WTC11 (cell line): Measurements from ENCODE around the gene ZDHHC8. TPM values are rescaled to one million over a fixed set of nuclear protein-coding genes. Genes with fewer than 3 reads are reported as not detected.

Source experiments
- ATAC-seq: fragments of 200-7000 bp; cut with Tn5 transposase; 2 replicates; pipeline ENCODE4 v1.10.0; 2021; ENCODE audit warnings: mild to moderate bottlenecking, moderate library complexity
- CTCF ChIA-PET: fragments of 300-600 bp; sonication (Branson Sonifier 250); formaldehyde crosslinking; loops from one replicate; lab custom pipeline; 2021; ENCODE audit warnings: antibody characterized with exemption; lab: Charles Lee
- POLR2A ChIA-PET: fragments of 350-600 bp; sonication (Branson Sonifier 250); formaldehyde crosslinking; loops from one replicate; lab custom pipeline; 2021; ENCODE audit warnings: antibody characterized with exemption; lab: Charles Lee
- DNase-seq: peaks from one replicate; pipeline ENCODE4 v3.0.0; 2021; ENCODE audit warnings: low spot score
- H3K27ac Mint-ChIP-seq: 2 replicates; pipeline ENCODE4 v1.8.0; 2021; ENCODE audit warnings: mixed read lengths
- H3K27me3 Mint-ChIP-seq: 2 replicates; pipeline ENCODE4 v1.8.0; 2021; ENCODE audit warnings: low read depth, mild to moderate bottlenecking, moderate library complexity, mixed read lengths
- H3K36me3 Mint-ChIP-seq: 2 replicates; pipeline ENCODE4 v1.8.0; 2021; ENCODE audit warnings: mixed read lengths
- H3K4me1 Mint-ChIP-seq: 2 replicates; pipeline ENCODE4 v1.8.0; 2022; ENCODE audit warnings: mixed read lengths
- H3K4me3 Mint-ChIP-seq: 2 replicates; pipeline ENCODE4 v1.8.0; 2021; ENCODE audit warnings: mild to moderate bottlenecking, moderate library complexity, mixed read lengths
- H3K9me3 Mint-ChIP-seq: 2 replicates; pipeline ENCODE4 v1.8.0; 2021; ENCODE audit warnings: mixed read lengths
- ELF4 ChIP-seq: sonication (generic); formaldehyde crosslinking; IDR thresholded peaks from 2 replicates; pipeline ENCODE4 v1.8.1; 2022; ENCODE audit warnings: low read depth, mild to moderate bottlenecking, moderate library complexity, missing genetic modification reagents
- FOXP1 ChIP-seq: sonication (generic); formaldehyde crosslinking; IDR thresholded peaks from 2 replicates; pipeline ENCODE4 v1.8.0; 2022; ENCODE audit warnings: missing genetic modification reagents, mild to moderate bottlenecking, moderate library complexity, borderline replicate concordance
- HMGA2 ChIP-seq: fragments of 250-450 bp; sonication (Bioruptor Pico); IDR thresholded peaks from 2 replicates; pipeline ENCODE4 v1.4.0; 2021; ENCODE audit warnings: mild to moderate bottlenecking, moderate library complexity
- JUN ChIP-seq: sonication (generic); formaldehyde crosslinking; IDR thresholded peaks from 2 replicates; pipeline ENCODE4 v1.8.0; 2023; ENCODE audit warnings: mild to moderate bottlenecking, missing genetic modification reagents
- KAT7 ChIP-seq: sonication (generic); formaldehyde crosslinking; IDR thresholded peaks from 2 replicates; pipeline ENCODE4 v1.8.1; 2023; ENCODE audit warnings: missing genetic modification reagents, mild to moderate bottlenecking, borderline replicate concordance
- NFE2L1 ChIP-seq: sonication (generic); formaldehyde crosslinking; IDR thresholded peaks from 2 replicates; pipeline ENCODE4 v1.8.1; 2023; ENCODE audit warnings: missing genetic modification reagents
- NR2C2 ChIP-seq: sonication (generic); formaldehyde crosslinking; IDR thresholded peaks from 2 replicates; pipeline ENCODE4 v1.8.0; 2022; ENCODE audit warnings: mild to moderate bottlenecking, missing genetic modification reagents
- NR3C1 ChIP-seq: sonication (generic); formaldehyde crosslinking; conservative IDR thresholded peaks from 2 replicates; pipeline ENCODE4 v1.8.1; 2023; ENCODE audit warnings: low read depth, mild to moderate bottlenecking, missing genetic modification reagents
- OVOL2 ChIP-seq: fragments of 250-450 bp; sonication (Bioruptor Pico); IDR thresholded peaks from 2 replicates; pipeline ENCODE4 v1.9.0; 2021; ENCODE audit warnings: mild to moderate bottlenecking, borderline replicate concordance
- RELA ChIP-seq: sonication (generic); formaldehyde crosslinking; IDR thresholded peaks from 2 replicates; pipeline ENCODE4 v1.8.1; 2022; ENCODE audit warnings: missing genetic modification reagents, mild to moderate bottlenecking, borderline replicate concordance
- ZBTB21 ChIP-seq: sonication (generic); formaldehyde crosslinking; IDR thresholded peaks from 2 replicates; pipeline ENCODE4 v1.8.1; 2023; ENCODE audit warnings: mild to moderate bottlenecking, missing genetic modification reagents, borderline replicate concordance
- ZNF263 ChIP-seq: sonication (generic); formaldehyde crosslinking; IDR thresholded peaks from 2 replicates; pipeline ENCODE4 v1.8.1; 2022; ENCODE audit warnings: low read depth, mild to moderate bottlenecking, moderate library complexity, missing genetic modification reagents
- ZNF423 ChIP-seq: fragments of 250-450 bp; sonication (Bioruptor Pico); IDR thresholded peaks from 2 replicates; pipeline ENCODE4 v2.1.2; 2022; ENCODE audit warnings: mild to moderate bottlenecking, moderate library complexity
- total RNA-seq: library from RNA; stranded (reverse); gene quantifications from 3 replicates; pipeline ENCODE4 v1.2.3, GENCODE V29; 2021
- TF ChIP-seq, protein P1 (sequence below): sonication (generic); formaldehyde crosslinking; IDR thresholded peaks from 2 replicates; pipeline ENCODE4 v1.8.0; 2022; ENCODE audit warnings: mild to moderate bottlenecking, missing genetic modification reagents
- TF ChIP-seq, protein P2 (sequence below): sonication (generic); formaldehyde crosslinking; IDR thresholded peaks from 2 replicates; pipeline ENCODE4 v1.8.1; 2022; ENCODE audit warnings: mild to moderate bottlenecking, moderate library complexity, missing genetic modification reagents
- TF ChIP-seq, protein P3 (sequence below): fragments of 250-450 bp; sonication (Bioruptor Pico); conservative IDR thresholded peaks from 2 replicates; pipeline ENCODE4 v1.9.0; 2021; ENCODE audit warnings: mild to moderate bottlenecking
- TF ChIP-seq, protein P4 (sequence below): sonication (generic); formaldehyde crosslinking; IDR thresholded peaks from 2 replicates; pipeline ENCODE4 v1.8.1; 2023; ENCODE audit warnings: mild to moderate bottlenecking, missing genetic modification reagents, moderate library complexity
- TF ChIP-seq, protein P5 (sequence below): fragments of 250-450 bp; sonication (Bioruptor Pico); IDR thresholded peaks from 2 replicates; pipeline ENCODE4 v1.9.0; 2021; ENCODE audit warnings: mild to moderate bottlenecking, borderline replicate concordance
- TF ChIP-seq, protein P6 (sequence below): sonication (generic); formaldehyde crosslinking; IDR thresholded peaks from 2 replicates; pipeline ENCODE4 v1.8.0; 2023; ENCODE audit warnings: mild to moderate bottlenecking, missing genetic modification reagents

ZDHHC8 gene
- total RNA-seq, 1 experiment from 2014 or later, result 79.7 TPM

DNA sequence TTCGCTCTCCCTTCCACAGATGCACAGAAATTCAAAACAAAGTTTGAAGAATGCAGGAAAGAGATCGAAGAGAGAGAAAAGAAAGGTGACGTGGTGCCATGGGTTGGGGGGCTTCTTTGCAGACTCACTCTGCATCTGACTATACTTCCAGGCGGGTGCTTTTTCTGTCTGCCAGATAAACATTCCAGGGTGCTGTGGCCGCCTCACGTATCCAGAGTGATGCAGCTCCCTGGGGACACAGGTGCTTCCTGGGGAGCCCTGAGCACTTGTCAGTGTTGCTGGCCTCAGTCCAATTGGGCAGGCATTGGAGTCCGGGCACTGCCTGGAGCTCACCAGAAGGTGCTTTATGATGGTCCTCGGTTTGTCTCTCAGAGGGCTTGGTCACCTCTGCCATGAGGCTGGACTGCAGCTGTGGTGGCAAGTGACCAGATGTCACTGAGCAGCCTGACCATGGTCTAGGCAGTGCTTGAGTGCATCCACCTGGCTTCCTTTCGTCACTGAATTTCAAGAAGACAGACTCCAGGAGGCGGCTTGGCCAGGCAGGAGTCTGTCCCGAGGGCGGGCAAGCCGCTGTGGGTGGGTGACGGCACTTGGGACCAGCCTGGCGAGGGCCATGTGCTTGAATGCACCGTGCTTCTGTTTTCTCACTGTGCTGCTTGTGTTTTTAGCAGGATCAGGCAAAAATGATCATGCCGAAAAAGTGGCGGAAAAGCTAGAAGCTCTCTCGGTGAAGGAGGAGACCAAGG is 5.1 kb upstream of the ZDHHC8 start:
- ChIA-PET CTCF (no interaction called here), POLR2A (interaction anchor here (0.6 to 1.4 kb wide), 2 partner anchors 10 to 47 kb away, joined by 5 to 6 read pairs; partner anchors contain the start of gene TRMT2A)
- H3K4me1 Mint-ChIP-seq, result no peaks in the 10 kb centered on the region
- no peaks in the 10 kb centered on the region for H3K27me3 Mint-ChIP-seq
- peaks cover 45% of the 10 kb centered on the region for H3K36me3 Mint-ChIP-seq
- ATAC-seq (no peak), DNase-seq (no peak)
- H3K4me3 Mint-ChIP-seq, result no peak overlapping the region
- peak overlapping the region; percentile 49 for H3K27ac Mint-ChIP-seq
- TF ChIP-seq NR3C1 (no peak), HMGA2 (CRISPR knock-in tag) (no peak), NR2C2 (CRISPR knock-in tag) (no peak), JUN (CRISPR knock-in tag) (no peak), KAT7 (no peak), NFE2L1 (CRISPR knock-in tag) (no peak), FOXP1 (CRISPR knock-in tag) (no peak), RELA (CRISPR knock-in tag) (no peak), ZNF423 (CRISPR knock-in tag) (no peak), ZBTB21 (no peak)
- TF ChIP-seq, protein P1, sequence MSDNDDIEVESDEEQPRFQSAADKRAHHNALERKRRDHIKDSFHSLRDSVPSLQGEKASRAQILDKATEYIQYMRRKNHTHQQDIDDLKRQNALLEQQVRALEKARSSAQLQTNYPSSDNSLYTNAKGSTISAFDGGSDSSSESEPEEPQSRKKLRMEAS (CRISPR knock-in tag), result no peak
- TF ChIP-seq, protein P2, sequence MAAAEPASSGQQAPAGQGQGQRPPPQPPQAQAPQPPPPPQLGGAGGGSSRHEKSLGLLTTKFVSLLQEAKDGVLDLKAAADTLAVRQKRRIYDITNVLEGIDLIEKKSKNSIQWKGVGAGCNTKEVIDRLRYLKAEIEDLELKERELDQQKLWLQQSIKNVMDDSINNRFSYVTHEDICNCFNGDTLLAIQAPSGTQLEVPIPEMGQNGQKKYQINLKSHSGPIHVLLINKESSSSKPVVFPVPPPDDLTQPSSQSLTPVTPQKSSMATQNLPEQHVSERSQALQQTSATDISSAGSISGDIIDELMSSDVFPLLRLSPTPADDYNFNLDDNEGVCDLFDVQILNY (CRISPR knock-in tag), result no peak
- TF ChIP-seq, protein P3, sequence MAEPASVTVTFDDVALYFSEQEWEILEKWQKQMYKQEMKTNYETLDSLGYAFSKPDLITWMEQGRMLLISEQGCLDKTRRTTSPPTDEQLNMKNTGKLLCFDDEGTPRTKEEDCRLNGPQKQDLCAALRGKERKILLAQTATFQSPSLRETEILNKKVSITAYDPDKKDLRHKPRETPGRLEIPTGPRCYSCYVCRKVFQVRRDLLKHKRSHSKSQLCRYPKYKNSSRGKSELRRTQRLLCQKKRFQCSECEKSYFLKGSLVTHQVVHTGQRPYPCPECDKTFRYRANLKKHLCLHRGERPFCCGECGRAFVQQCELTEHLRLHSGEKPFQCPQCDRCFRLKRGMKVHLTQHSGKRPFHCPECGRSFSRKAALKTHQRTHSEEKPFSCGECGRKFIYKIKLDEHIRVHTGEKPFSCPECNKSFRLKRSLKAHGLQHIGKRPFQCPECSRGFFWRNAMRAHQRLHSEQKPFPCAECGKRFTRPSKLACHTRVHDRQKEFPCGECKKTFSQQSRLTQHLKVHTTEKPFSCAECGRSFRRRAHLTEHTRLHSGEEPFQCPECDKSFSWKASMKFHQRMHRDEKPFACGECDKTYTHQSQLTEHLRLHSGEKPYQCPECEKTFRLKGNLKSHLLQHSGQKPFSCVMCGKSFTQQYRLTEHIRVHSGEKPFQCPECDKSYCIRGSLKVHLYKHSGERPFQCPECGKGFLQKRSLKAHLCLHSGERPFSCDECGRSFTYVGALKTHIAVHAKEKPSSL (CRISPR knock-in tag), result no peak
- TF ChIP-seq, protein P4, sequence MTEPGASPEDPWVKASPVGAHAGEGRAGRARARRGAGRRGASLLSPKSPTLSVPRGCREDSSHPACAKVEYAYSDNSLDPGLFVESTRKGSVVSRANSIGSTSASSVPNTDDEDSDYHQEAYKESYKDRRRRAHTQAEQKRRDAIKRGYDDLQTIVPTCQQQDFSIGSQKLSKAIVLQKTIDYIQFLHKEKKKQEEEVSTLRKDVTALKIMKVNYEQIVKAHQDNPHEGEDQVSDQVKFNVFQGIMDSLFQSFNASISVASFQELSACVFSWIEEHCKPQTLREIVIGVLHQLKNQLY (CRISPR knock-in tag), result no peak
- no peaks in the 10 kb centered on the region for H3K9me3 Mint-ChIP-seq

DNA sequence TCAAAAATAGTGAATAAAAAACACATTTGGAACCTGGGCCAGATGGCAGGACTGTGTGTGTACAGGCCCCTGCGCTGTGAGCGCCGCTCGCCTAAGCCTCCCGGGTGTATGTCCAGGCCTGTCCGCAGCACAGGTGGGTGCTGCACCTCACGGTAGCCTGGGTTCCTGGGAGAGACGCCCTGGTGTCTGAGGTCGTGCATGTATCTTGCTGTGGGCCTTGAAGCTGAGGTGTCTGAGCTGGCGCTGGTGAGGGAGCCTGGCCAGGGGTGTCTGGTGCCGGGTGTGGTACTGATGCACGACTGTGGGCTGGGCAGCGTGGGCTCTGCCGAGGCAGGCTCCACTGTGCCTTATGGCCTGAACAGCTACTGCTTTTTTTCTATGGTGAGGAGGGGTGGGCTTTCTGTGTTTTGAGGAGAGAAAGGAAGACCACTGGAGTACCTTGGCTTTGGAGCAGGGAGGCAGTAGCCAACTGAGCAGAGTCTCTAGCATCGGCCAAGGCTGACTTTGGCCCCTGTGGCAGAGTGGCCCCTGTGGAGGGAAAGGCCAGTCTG is 4.2 kb upstream of the ZDHHC8 start:
- Mint-ChIP-seq H3K4me1 (no peaks in the 10 kb centered on the region), H3K9me3 (no peaks in the 10 kb centered on the region), H3K4me3 (no peak overlapping the region), H3K27me3 (no peaks in the 10 kb centered on the region), H3K36me3 (peaks cover 36% of the 10 kb centered on the region), H3K27ac (peak overlapping the region; percentile 86)
- DNase-seq (no peak), ATAC-seq (no peak)
- ChIA-PET POLR2A (interaction anchor here (0.6 to 1.1 kb wide), 2 partner anchors 48 to 172 kb away, joined by 3 to 6 read pairs; no protein-coding TSS in a partner anchor), CTCF (no interaction called here)
- TF ChIP-seq ELF4 (CRISPR knock-in tag) (no peak), ZNF263 (CRISPR knock-in tag) (no peak), JUN (CRISPR knock-in tag) (no peak), OVOL2 (no peak)
- TF ChIP-seq, protein P5, sequence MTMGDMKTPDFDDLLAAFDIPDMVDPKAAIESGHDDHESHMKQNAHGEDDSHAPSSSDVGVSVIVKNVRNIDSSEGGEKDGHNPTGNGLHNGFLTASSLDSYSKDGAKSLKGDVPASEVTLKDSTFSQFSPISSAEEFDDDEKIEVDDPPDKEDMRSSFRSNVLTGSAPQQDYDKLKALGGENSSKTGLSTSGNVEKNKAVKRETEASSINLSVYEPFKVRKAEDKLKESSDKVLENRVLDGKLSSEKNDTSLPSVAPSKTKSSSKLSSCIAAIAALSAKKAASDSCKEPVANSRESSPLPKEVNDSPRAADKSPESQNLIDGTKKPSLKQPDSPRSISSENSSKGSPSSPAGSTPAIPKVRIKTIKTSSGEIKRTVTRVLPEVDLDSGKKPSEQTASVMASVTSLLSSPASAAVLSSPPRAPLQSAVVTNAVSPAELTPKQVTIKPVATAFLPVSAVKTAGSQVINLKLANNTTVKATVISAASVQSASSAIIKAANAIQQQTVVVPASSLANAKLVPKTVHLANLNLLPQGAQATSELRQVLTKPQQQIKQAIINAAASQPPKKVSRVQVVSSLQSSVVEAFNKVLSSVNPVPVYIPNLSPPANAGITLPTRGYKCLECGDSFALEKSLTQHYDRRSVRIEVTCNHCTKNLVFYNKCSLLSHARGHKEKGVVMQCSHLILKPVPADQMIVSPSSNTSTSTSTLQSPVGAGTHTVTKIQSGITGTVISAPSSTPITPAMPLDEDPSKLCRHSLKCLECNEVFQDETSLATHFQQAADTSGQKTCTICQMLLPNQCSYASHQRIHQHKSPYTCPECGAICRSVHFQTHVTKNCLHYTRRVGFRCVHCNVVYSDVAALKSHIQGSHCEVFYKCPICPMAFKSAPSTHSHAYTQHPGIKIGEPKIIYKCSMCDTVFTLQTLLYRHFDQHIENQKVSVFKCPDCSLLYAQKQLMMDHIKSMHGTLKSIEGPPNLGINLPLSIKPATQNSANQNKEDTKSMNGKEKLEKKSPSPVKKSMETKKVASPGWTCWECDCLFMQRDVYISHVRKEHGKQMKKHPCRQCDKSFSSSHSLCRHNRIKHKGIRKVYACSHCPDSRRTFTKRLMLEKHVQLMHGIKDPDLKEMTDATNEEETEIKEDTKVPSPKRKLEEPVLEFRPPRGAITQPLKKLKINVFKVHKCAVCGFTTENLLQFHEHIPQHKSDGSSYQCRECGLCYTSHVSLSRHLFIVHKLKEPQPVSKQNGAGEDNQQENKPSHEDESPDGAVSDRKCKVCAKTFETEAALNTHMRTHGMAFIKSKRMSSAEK (CRISPR knock-in tag), result peak; percentile 17; the same call in 1 of the 2 replicates
- TF ChIP-seq, protein P6, sequence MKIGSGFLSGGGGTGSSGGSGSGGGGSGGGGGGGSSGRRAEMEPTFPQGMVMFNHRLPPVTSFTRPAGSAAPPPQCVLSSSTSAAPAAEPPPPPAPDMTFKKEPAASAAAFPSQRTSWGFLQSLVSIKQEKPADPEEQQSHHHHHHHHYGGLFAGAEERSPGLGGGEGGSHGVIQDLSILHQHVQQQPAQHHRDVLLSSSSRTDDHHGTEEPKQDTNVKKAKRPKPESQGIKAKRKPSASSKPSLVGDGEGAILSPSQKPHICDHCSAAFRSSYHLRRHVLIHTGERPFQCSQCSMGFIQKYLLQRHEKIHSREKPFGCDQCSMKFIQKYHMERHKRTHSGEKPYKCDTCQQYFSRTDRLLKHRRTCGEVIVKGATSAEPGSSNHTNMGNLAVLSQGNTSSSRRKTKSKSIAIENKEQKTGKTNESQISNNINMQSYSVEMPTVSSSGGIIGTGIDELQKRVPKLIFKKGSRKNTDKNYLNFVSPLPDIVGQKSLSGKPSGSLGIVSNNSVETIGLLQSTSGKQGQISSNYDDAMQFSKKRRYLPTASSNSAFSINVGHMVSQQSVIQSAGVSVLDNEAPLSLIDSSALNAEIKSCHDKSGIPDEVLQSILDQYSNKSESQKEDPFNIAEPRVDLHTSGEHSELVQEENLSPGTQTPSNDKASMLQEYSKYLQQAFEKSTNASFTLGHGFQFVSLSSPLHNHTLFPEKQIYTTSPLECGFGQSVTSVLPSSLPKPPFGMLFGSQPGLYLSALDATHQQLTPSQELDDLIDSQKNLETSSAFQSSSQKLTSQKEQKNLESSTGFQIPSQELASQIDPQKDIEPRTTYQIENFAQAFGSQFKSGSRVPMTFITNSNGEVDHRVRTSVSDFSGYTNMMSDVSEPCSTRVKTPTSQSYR (CRISPR knock-in tag), result no peak
